K562 (cell line): Measurements from ENCODE around the gene NEDD4. TPM values are rescaled to one million over a fixed set of nuclear protein-coding genes. Genes with fewer than 3 reads are reported as not detected.

ENCODE experiments used
- ATAC-seq: fragments of 200-7000 bp; cut with Tn5 transposase; 3 replicates; pipeline ENCODE4 v1.9.1; 2020; ENCODE audit warnings: moderate library complexity
- BruUV-seq: library from RNA; stranded (reverse); fragments of 400-500 nt; replicated peaks from 2 replicates; lab custom pipeline; 2021; lab: Mats Ljungman, UMichigan
- CTCF ChIA-PET: fragments of 300-600 bp; formaldehyde crosslinking; extraction: SDS; loops from one replicate; lab custom pipeline; 2021; ENCODE audit warnings: low intra/inter-chr PET ratio; lab: Yijun Ruan, JAX
- POLR2A ChIA-PET: fragments of 300-600, 350-650 bp; sonication (Branson Sonifier 250); formaldehyde crosslinking; extraction: SDS; loops from one replicate; lab custom pipeline; 2021; ENCODE audit warnings: antibody characterized with exemption, inconsistent platforms; lab: Yijun Ruan, JAX
- DNase-seq, 4 experiments: peaks; one replicate each; pipeline versions ENCODE4 v3.0.0 to v3.0.0-alpha.2; 2011 to 2018; ENCODE audit warnings: low spot score in 3 of 4, mixed read lengths in 3 of 4; ENCODE audit errors: extremely low read depth in 1 of 4
- FAIRE-seq: peaks from 2 replicates; lab custom pipeline; 2011; peaks lifted over from hg19 to GRCh38; lab: Jason Lieb, UNC
- H2AFZ ChIP-seq: 2 replicates; pipeline ENCODE4 v1.6.0; 2011; ENCODE audit warnings: low read depth, low read length, control low read depth, inconsistent platforms
- H3K27ac ChIP-seq: fragments of 200-600 bp; 3 replicates; pipeline ENCODE4 v1.8.0; 2011; ENCODE audit warnings: low read depth, mild to moderate bottlenecking, control low read depth, inconsistent platforms, low read length, moderate library complexity, mixed read lengths; ENCODE audit errors: extremely low read depth
- H3K27me3 ChIP-seq, 2 experiments: fragments of 300-600 bp in 1 of 2; 2 replicates in 1 of 2; 3 replicates in 1 of 2; pipeline versions ENCODE4 v1.6.0 to v1.8.0; 2011; ENCODE audit warnings: inconsistent platforms in 2 of 2, low read length in 2 of 2, mild to moderate bottlenecking in 1 of 2, mixed read lengths in 1 of 2, moderate library complexity in 1 of 2; ENCODE audit not compliant: control insufficient read depth in 2 of 2, insufficient read depth in 2 of 2
- H3K36me3 ChIP-seq: fragments of 300-600 bp; 3 replicates; pipeline ENCODE4 v1.8.0; 2011; ENCODE audit warnings: mild to moderate bottlenecking, low read length, inconsistent platforms; ENCODE audit not compliant: control insufficient read depth, insufficient read depth
- H3K4me1 ChIP-seq, 2 experiments: fragments of 200-600 bp in 1 of 2; replicated peaks in 1 of 2; 2 replicates in 1 of 2; 3 replicates in 1 of 2; pipeline versions ENCODE4 v1.5.1 to v1.8.0; 2011; ENCODE audit warnings: inconsistent platforms in 2 of 2, low read length in 2 of 2, mild to moderate bottlenecking in 1 of 2, mixed read lengths in 1 of 2, moderate library complexity in 1 of 2; ENCODE audit not compliant: control insufficient read depth in 2 of 2, insufficient read depth in 2 of 2
- H3K4me2 ChIP-seq: 2 replicates; pipeline ENCODE4 v1.6.1; 2011; ENCODE audit warnings: low read length, control low read depth, inconsistent platforms, mixed read lengths; ENCODE audit not compliant: insufficient read depth
- H3K4me3 ChIP-seq: fragments of 200-600 bp; sonication (generic), shearing (Covaris generic); 2 replicates; pipeline ENCODE4 v1.5.1; 2016; ENCODE audit warnings: control low read depth, inconsistent platforms
- H3K79me2 ChIP-seq: fragments of 200-600 bp; 3 replicates; pipeline ENCODE4 v1.8.0; 2011; ENCODE audit warnings: low read length, inconsistent platforms; ENCODE audit not compliant: control insufficient read depth, insufficient read depth
- H3K9ac ChIP-seq, 2 experiments: 2 replicates each; pipeline versions ENCODE4 v1.6.0 to v1.6.1; 2011; ENCODE audit warnings: low read depth in 2 of 2, low read length in 2 of 2, control low read depth in 1 of 2, inconsistent platforms in 1 of 2, mild to moderate bottlenecking in 1 of 2, mixed read lengths in 1 of 2; ENCODE audit not compliant: insufficient read depth in 1 of 2
- H3K9me1 ChIP-seq: one replicate; pipeline ENCODE4 v1.6.0; 2011; ENCODE audit warnings: inconsistent platforms, mild to moderate bottlenecking, low read length, moderate library complexity; ENCODE audit not compliant: control insufficient read depth, insufficient read depth
- H3K9me3 ChIP-seq: replicated peaks from 2 replicates; pipeline ENCODE4 v1.5.1; 2011; ENCODE audit warnings: low read depth, low read length, inconsistent platforms; ENCODE audit not compliant: control insufficient read depth, insufficient read depth
- H4K20me1 ChIP-seq: replicated peaks from 2 replicates; pipeline ENCODE4 v1.6.1; 2011; ENCODE audit warnings: low read length, inconsistent platforms, mixed read lengths; ENCODE audit not compliant: control insufficient read depth, insufficient read depth
- MTA1 ChIP-seq: fragments of 450-650 bp; IDR thresholded peaks from 2 replicates; pipeline ENCODE4 v1.6.1; 2017; ENCODE audit warnings: borderline replicate concordance
- NFATC3 ChIP-seq: fragments of 450-650 bp; IDR thresholded peaks from 2 replicates; pipeline ENCODE4 v1.6.1; 2017; ENCODE audit warnings: mild to moderate bottlenecking
- SP1 ChIP-seq: sonication (generic); formaldehyde crosslinking; IDR thresholded peaks from 2 replicates; pipeline ENCODE4 v1.8.1; 2022; ENCODE audit warnings: mild to moderate bottlenecking, missing genetic modification reagents
- ZNF212 ChIP-seq: fragments of 450-650 bp; formaldehyde crosslinking; IDR thresholded peaks from 2 replicates; pipeline ENCODE4 v1.4.0; 2020; ENCODE audit warnings: mild to moderate bottlenecking
- ZNF384 ChIP-seq: IDR thresholded peaks from 2 replicates; pipeline ENCODE4 v1.6.1; 2012; ENCODE audit warnings: low read depth, low read length, improper control_type of control experiment
- WGBS: fragments of 100-300 bp; shearing (Covaris generic); methylation state at CpG from one replicate; pipeline ENCODE4 v1.1.6; 2016; ENCODE audit warnings: low coverage, mixed read lengths; ENCODE audit not compliant: insufficient coverage; ENCODE audit errors: missing lambda C conversion rate; 5-methylcytosine and 5-hydroxymethylcytosine counted together
- in situ Hi-C: fragments of 300-500 bp; cut with MboI; formaldehyde crosslinking; loops from 4 replicates; pipeline ENCODE4 v1.15.0; 2018; ENCODE audit warnings: inconsistent platforms, mixed read lengths
- intact Hi-C: fragments of 100-400 bp; cut with micrococcal nuclease; formaldehyde crosslinking; loops from 2 replicates; pipeline ENCODE4 v1.14.2; 2022
- polyA plus RNA-seq, 8 experiments: library from polyadenylated mRNA; depleted of rRNA in 4 of 8; stranded (reverse) in 5 of 8; unstranded in 3 of 8; fragments of >200 nt; fragmentation: Nextera tagmentation in 2 of 8; fragmentation: Illumina TruSeq in 1 of 8; extraction: Ambion mirVana in 2 of 8; extraction: Trizol in 1 of 8; gene quantifications; 2 replicates each; pipeline versions ENCODE4 v1.2.1 to v1.2.3, GENCODE V29; 2011 to 2014; ENCODE audit warnings: inconsistent platforms in 1 of 8, missing spikeins in 1 of 8
- total RNA-seq, 7 experiments: library from RNA; depleted of rRNA in 6 of 7; stranded (reverse); fragments of >200 nt in 6 of 7; fragmentation: Illumina TruSeq in 2 of 7; extraction: Trizol in 2 of 7; gene quantifications; 2 replicates each; pipeline versions ENCODE4 v1.2.1 to v1.2.3, GENCODE V29; 2011 to 2021; ENCODE audit warnings: low replicate concordance in 1 of 7
- TF ChIP-seq, protein P1 (sequence below): sonication (generic); formaldehyde crosslinking; IDR thresholded peaks from 2 replicates; pipeline ENCODE4 v1.8.1; 2023; ENCODE audit warnings: missing genetic modification reagents, mild to moderate bottlenecking, borderline replicate concordance
- TF ChIP-seq, protein P2 (sequence below): fragments of 450-650 bp; IDR thresholded peaks from 2 replicates; pipeline ENCODE4 v1.6.1; 2014; ENCODE audit warnings: low read depth, mild to moderate bottlenecking, moderate library complexity, borderline replicate concordance
- TF ChIP-seq, protein P3 (sequence below): IDR thresholded peaks from 3 replicates; pipeline ENCODE4 v1.6.1; 2011; ENCODE audit warnings: borderline replicate concordance, mild to moderate bottlenecking, moderate library complexity; ENCODE audit not compliant: insufficient read length; ENCODE audit errors: extremely low read depth

NEDD4 gene
- total and polyA plus RNA-seq, 9 of the 15 experiments (the other 6 are each of a cell fraction or from before 2014, with no cell fraction given), result 7.2 to 23.7 (median 17.3) TPM

- intact Hi-C loops, result no loop called here
- H3K27ac ChIP-seq, result no peak overlapping the region
- no peaks in the 10 kb centered on the region; a peak in 1 of 5 replicates for H3K4me1 ChIP-seq
- DNase-seq, result no peak
- no peak for FAIRE-seq
- BruUV-seq, result no TSS peak
- 42% methylated on average over 3 of the region's 3 CpGs for WGBS
- no peak overlapping the region for H2AFZ ChIP-seq
- no peak overlapping the region for H3K9ac ChIP-seq
- no peak overlapping the region for H3K4me2 ChIP-seq
- no peaks in the 10 kb centered on the region for H3K27me3 ChIP-seq
- H3K36me3 ChIP-seq, result no peaks in the 10 kb centered on the region
- in situ Hi-C loops, result no loop called here
- POLR2A ChIA-PET, result interaction anchor here (0.7 kb wide), 1 partner anchor 52 kb away, joined by 3 read pairs; no protein-coding TSS in a partner anchor
- peaks cover 3% of the 10 kb centered on the region; the same call in 1 of the 3 replicates for H3K79me2 ChIP-seq
- H4K20me1 ChIP-seq, result no peaks in the 10 kb centered on the region
- CTCF ChIA-PET, result no interaction called here
- no peak; the same call in 2 of the 3 replicates for ATAC-seq
- no peak overlapping the region for H3K4me3 ChIP-seq
- no peaks in the 10 kb centered on the region for H3K9me3 ChIP-seq
- H3K9me1 ChIP-seq, result no peaks in the 10 kb centered on the region
- TF ChIP-seq, protein P1, sequence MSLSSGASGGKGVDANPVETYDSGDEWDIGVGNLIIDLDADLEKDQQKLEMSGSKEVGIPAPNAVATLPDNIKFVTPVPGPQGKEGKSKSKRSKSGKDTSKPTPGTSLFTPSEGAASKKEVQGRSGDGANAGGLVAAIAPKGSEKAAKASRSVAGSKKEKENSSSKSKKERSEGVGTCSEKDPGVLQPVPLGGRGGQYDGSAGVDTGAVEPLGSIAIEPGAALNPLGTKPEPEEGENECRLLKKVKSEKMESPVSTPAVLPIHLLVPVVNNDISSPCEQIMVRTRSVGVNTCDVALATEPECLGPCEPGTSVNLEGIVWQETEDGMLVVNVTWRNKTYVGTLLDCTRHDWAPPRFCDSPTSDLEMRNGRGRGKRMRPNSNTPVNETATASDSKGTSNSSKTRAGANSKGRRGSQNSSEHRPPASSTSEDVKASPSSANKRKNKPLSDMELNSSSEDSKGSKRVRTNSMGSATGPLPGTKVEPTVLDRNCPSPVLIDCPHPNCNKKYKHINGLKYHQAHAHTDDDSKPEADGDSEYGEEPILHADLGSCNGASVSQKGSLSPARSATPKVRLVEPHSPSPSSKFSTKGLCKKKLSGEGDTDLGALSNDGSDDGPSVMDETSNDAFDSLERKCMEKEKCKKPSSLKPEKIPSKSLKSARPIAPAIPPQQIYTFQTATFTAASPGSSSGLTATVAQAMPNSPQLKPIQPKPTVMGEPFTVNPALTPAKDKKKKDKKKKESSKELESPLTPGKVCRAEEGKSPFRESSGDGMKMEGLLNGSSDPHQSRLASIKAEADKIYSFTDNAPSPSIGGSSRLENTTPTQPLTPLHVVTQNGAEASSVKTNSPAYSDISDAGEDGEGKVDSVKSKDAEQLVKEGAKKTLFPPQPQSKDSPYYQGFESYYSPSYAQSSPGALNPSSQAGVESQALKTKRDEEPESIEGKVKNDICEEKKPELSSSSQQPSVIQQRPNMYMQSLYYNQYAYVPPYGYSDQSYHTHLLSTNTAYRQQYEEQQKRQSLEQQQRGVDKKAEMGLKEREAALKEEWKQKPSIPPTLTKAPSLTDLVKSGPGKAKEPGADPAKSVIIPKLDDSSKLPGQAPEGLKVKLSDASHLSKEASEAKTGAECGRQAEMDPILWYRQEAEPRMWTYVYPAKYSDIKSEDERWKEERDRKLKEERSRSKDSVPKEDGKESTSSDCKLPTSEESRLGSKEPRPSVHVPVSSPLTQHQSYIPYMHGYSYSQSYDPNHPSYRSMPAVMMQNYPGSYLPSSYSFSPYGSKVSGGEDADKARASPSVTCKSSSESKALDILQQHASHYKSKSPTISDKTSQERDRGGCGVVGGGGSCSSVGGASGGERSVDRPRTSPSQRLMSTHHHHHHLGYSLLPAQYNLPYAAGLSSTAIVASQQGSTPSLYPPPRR (CRISPR knock-in tag), result no peak
- no peak for TF ChIP-seq SP1
- no peak for TF ChIP-seq NFATC3
- TF ChIP-seq ZNF384, result no peak
- no peak for TF ChIP-seq MTA1
- TF ChIP-seq, protein P2, sequence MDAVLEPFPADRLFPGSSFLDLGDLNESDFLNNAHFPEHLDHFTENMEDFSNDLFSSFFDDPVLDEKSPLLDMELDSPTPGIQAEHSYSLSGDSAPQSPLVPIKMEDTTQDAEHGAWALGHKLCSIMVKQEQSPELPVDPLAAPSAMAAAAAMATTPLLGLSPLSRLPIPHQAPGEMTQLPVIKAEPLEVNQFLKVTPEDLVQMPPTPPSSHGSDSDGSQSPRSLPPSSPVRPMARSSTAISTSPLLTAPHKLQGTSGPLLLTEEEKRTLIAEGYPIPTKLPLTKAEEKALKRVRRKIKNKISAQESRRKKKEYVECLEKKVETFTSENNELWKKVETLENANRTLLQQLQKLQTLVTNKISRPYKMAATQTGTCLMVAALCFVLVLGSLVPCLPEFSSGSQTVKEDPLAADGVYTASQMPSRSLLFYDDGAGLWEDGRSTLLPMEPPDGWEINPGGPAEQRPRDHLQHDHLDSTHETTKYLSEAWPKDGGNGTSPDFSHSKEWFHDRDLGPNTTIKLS, result no peak
- TF ChIP-seq ZNF212, result no peak
- TF ChIP-seq, protein P3, sequence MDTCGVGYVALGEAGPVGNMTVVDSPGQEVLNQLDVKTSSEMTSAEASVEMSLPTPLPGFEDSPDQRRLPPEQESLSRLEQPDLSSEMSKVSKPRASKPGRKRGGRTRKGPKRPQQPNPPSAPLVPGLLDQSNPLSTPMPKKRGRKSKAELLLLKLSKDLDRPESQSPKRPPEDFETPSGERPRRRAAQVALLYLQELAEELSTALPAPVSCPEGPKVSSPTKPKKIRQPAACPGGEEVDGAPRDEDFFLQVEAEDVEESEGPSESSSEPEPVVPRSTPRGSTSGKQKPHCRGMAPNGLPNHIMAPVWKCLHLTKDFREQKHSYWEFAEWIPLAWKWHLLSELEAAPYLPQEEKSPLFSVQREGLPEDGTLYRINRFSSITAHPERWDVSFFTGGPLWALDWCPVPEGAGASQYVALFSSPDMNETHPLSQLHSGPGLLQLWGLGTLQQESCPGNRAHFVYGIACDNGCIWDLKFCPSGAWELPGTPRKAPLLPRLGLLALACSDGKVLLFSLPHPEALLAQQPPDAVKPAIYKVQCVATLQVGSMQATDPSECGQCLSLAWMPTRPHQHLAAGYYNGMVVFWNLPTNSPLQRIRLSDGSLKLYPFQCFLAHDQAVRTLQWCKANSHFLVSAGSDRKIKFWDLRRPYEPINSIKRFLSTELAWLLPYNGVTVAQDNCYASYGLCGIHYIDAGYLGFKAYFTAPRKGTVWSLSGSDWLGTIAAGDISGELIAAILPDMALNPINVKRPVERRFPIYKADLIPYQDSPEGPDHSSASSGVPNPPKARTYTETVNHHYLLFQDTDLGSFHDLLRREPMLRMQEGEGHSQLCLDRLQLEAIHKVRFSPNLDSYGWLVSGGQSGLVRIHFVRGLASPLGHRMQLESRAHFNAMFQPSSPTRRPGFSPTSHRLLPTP, result no peak
These were observed 23.8 kb downstream of the NEDD4 start for GRCh38 chr15:55969582-55969981.
